SW 1271 (cell line): ENCODE results near the gene LECT2.

Experiments
- DNase-seq, 2 experiments: peaks; one replicate each; lab custom pipeline; 2025; lab: John Stamatoyannopoulos, UW

LECT2 gene

GRCh38 chr5:135937245-135937911 lies 17.4 kb downstream of the LECT2 start:
- no peak for DNase-seq

DNA sequence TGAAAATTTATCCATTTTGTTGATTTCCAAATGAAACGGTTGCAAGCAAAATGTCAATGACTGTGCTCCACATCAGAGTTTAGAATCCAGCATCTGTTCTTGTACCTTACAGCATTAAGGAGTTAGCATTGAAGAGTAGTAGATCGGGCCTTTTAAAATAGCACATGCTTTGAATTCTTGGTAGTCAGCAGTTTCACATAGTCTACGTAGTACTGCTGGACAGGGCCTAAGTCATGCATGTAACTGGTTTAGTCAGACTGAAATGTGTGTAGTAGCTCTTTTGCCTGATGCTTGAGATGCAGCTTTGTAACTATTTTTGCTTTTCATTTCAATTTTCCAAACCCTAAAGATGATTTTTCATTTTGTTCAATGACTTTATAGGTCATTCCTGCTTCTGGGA lies 19.8 kb downstream of the LECT2 start:
- DNase-seq = no peak

DNA sequence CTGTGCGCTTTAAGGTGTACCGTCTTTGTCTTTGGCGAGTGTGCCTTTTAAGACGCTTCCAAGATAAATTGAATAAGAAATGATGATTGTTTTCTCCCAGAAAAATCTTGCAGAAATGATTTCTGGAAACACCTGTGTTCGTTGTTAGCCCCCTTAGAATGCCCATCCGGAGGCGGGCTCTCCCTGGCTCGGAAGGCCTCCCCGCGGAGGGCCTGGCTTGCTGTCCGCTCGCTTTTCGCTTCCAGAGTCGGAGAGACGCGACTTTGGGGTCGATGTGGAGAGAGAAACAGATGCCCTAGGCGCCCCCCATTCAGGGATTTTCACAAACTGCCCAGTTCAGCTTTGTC lies 23.9 kb downstream of the LECT2 start:
- no peak for DNase-seq

DNA sequence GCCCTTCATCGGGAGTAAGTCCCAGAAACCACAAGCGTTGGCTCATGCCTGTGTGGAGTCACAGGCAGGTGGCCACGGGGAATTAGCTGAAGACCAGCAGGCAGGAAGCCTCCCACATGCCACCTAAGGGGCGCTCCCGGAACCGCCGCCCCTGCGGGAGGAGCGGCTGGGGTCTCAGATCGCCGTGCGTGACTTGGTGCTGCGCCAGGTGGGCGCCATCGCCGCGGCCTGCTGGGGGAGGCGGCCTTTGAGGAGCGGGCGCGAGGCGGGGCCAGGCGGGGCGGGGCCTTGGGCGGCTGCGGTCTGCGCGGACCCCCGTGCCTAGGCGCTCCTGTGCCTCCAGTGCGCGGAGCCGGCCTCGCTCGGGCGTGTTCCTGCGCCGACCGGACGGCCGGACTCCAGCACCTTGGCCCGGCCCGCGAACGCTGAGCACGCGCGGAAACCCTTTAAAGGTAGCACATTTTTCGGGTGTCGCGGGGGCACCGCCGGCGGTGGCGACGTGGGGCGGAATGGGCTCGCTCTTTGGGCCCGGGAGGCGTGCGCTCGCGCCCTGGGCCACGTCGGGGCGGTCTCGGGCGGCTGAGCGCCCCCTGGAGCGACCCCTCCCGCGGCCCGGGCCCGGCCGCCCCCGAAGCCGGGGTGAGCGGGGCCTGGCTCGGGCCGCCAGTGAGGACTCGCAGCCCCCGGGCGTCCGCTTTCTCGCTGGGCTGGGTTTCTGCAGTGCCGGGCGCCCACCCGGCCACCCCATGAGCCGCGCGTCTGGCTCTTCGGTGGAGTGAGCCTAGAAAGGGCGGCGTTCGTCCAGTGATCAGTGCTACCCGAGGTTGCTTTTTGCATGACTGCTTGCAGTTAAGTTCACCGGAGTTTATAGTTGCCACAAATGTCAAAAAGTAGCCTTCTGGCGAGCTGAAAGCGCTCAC lies 24.5 kb downstream of the LECT2 start:
- DNase-seq = no peak

GRCh38 chr5:135921388-135921787 lies 33.4 kb downstream of the LECT2 start:
- no peak for DNase-seq

DNA sequence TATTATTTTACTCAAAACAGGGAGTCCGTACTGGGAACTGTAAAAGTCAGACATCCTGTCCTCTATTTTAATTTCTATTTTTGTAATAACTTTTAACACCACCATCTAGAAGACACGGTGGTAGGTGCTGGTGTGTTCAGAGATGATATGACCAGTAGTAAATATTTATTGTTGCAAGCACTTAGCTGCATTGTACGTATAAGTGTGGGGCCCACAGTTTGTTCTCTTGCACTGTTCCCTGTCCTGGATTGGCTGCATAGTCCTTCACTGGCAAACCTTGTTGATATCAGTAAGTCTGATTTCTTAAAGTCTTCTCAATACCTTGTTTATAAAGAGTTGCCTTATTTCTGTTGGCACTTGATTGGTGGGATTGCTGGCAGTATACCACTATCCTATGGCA lies 34.6 kb downstream of the LECT2 start:
- no peak for DNase-seq

GRCh38 chr5:135916638-135917263 lies 38.0 kb downstream of the LECT2 start:
- no peak for DNase-seq

- DNase-seq = no peak
Measured at GRCh38 chr5:135915466-135916001, 39.2 kb downstream of the LECT2 start.

- DNase-seq = no peak
Measured at GRCh38 chr5:135913713-135914626, 40.8 kb downstream of the LECT2 start.

- DNase-seq = no peak
Measured at GRCh38 chr5:135905144-135905543, 49.6 kb downstream of the LECT2 start.

GRCh38 chr5:135901633-135902032 lies 53.1 kb downstream of the LECT2 start:
- no peak for DNase-seq

GRCh38 chr5:135900276-135900675 lies 54.5 kb downstream of the LECT2 start:
- DNase-seq = no peak

GRCh38 chr5:135898651-135899050 lies 56.1 kb downstream of the LECT2 start:
- DNase-seq = no peak
